Pancreas (tissue), 10 donors: ENCODE measurements around the gene TTF2. TPM values are rescaled to one million over a fixed set of nuclear protein-coding genes. Genes with fewer than 3 reads are reported as not detected.

Experiments
- ATAC-seq, 4 donors: fragments of 200-7000 bp; cut with Tn5 transposase; one replicate each; pipeline versions ENCODE4 v1.8.0 to v1.9.1; 2020; ENCODE audit warnings: mild to moderate bottlenecking in 4 of 4, moderate library complexity in 4 of 4
- DNase-seq, 6 donors: peaks; one replicate each; pipeline ENCODE4 v3.0.0-alpha.2; 2020
- FAIRE-seq: peaks from 2 replicates; lab custom pipeline; 2012; peaks lifted over from hg19 to GRCh38; lab: Jason Lieb, UNC
- H3K27ac ChIP-seq, 4 donors: fragments of 200-600 bp; sonication (generic); 1 replicate in 3 of 4; 2 replicates in 1 of 4; pipeline versions ENCODE4 v1.5.0 to v1.8.0; 2020
- H3K27me3 ChIP-seq, 4 donors: fragments of 200-600 bp; one replicate each; pipeline ENCODE4 v1.8.0; 2021
- H3K36me3 ChIP-seq, 3 donors: fragments of 200-600 bp; sonication (generic) in 1 of 3; one replicate each; pipeline versions ENCODE4 v1.5.0 to v1.8.0; 2020 to 2021
- H3K4me1 ChIP-seq, 3 donors: fragments of 200-600 bp; one replicate each; pipeline ENCODE4 v1.8.0; 2021
- H3K4me3 ChIP-seq, 4 donors: fragments of 200-600 bp; sonication (generic) in 2 of 4; one replicate each; pipeline versions ENCODE4 v1.5.0 to v1.8.0; 2020 to 2021
- H3K9me3 ChIP-seq, 4 donors: fragments of 200-600 bp; one replicate each; pipeline ENCODE4 v1.8.0; 2021
- WGBS, 2 donors: extraction: QIAGEN DNeasy Blood & Tissue Kit; methylation state at CpG; one replicate each; pipeline ENCODE4 v1.1.7; 2013; 5-methylcytosine and 5-hydroxymethylcytosine counted together
- intact Hi-C, 3 donors: fragments of 100-400 bp; cut with DNase I; formaldehyde crosslinking; loops; one replicate each; pipeline versions ENCODE4 v1.11.1 to v1.14.2; 2022
- polyA plus RNA-seq, 2 donors: library from polyadenylated mRNA; stranded (reverse); fragments of 200-250 nt; gene quantifications; one replicate each; pipeline ENCODE4 v1.2.3, GENCODE V29; 2013
- total RNA-seq, 6 donors: library from RNA; stranded (reverse); fragmentation: NEBNext Ultra II Directional in 4 of 6; extraction: Animal tissue kit (Norgen Biotek cat#: 25700) in 4 of 6; gene quantifications; one replicate each; pipeline versions ENCODE4 v1.2.1 to v1.2.4, GENCODE V29; 2021 to 2023
- TF ChIP-seq, protein P1 (sequence below), 4 donors: fragments of 200-600 bp; sonication (generic) in 3 of 4; IDR thresholded peaks; one replicate each; pipeline versions ENCODE4 v1.5.0 to v1.8.0; 2021; ENCODE audit warnings: antibody characterized with exemption in 4 of 4
- donor health status: healthy with polysubstance abuse.
- donor health status: DM: no; HTN: no; CAD: no; lungs with moderate emphysema.
- donor health status: DM: no; HTN: no; CAD: no.
- donor health status: control.
- donor health status: control.
- donor health status: Bipolar disorder and iron deficiency.
- donor health status: DM: yes; HTN: yes; CAD: no.
- donor health status: DM: no; HTN: no; CAD: no.
- donor health status: DM: no; HTN: no; CAD: no.
- donor health status: DM: yes; HTN: yes; CAD: no.

Gene TTF2
- total and polyA plus RNA-seq, 8 donors, result 2.0 to 16.5 (median 5.0) TPM

DNA sequence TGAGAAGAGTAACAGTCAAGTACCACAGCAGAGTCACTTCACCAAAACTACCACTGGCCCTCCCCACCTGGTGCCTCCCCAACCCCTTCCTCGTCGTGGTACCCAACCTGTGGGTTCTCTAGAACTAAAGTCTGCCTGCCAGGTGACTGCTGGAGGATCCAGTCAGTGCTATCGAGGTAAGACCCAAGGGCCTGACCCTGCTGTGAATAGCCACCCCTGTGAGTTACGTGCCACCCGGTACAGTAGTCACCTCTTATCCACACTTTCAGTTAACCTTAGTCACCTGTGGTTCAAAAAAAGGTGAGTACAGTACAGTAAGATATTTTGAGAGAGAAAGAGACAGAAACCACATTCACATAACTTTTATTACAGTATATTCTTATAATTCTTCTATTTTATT is 16.5 kb downstream of the TTF2 start:
- ATAC-seq, result no peak
- no peak overlapping the region for H3K27ac ChIP-seq

DNA sequence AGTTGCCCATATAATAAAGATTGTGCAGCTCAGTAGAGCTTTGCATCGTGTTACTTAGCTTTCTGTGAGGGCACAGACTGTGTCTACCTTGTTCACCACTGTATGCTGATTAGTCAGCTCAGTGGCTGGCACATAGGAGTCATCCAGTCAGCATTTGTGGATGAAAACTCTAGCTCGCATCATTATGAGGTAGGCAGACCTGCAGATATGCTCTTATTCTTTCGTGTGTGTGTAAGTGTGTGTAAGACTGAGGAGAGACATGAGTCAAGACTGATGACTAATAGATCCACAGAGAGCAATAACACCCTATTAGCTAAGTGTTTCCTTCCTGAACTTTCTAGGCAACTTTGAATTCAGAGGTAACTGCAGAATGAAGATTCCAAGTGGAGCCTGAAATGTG is 17.1 kb downstream of the TTF2 start:
- no peak for FAIRE-seq
- intact Hi-C loops, result loop anchor here in 2 of 3 donors (10.0 kb wide), 2 partner anchors 48 to 218 kb away; partner anchors contain the start of gene TRIM45 (in 1 of the 2)

More for the DNA sequence above, 16.5 kb downstream of the TTF2 start:
- TF ChIP-seq, protein P1, sequence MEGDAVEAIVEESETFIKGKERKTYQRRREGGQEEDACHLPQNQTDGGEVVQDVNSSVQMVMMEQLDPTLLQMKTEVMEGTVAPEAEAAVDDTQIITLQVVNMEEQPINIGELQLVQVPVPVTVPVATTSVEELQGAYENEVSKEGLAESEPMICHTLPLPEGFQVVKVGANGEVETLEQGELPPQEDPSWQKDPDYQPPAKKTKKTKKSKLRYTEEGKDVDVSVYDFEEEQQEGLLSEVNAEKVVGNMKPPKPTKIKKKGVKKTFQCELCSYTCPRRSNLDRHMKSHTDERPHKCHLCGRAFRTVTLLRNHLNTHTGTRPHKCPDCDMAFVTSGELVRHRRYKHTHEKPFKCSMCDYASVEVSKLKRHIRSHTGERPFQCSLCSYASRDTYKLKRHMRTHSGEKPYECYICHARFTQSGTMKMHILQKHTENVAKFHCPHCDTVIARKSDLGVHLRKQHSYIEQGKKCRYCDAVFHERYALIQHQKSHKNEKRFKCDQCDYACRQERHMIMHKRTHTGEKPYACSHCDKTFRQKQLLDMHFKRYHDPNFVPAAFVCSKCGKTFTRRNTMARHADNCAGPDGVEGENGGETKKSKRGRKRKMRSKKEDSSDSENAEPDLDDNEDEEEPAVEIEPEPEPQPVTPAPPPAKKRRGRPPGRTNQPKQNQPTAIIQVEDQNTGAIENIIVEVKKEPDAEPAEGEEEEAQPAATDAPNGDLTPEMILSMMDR (IDR thresholded peaks at IDR 0.05), result no peak
- intact Hi-C loops, result loop anchor here in 2 of 3 donors (10.0 kb wide), 2 partner anchors 48 to 218 kb away; partner anchors contain the start of gene TRIM45 (in 1 of the 2)
- Histone ChIP-seq H3K4me3 (no peak overlapping the region), H3K36me3 (peaks cover 0 to 18% (median 7%) of the 10 kb centered on the region in 3 donors), H3K4me1 (no peaks in the 10 kb centered on the region), H3K9me3 (no peaks in the 10 kb centered on the region), H3K27me3 (no peaks in the 10 kb centered on the region)
- 96 to 99% methylated on average over 5 of the region's 5 CpGs for WGBS, 2 donors
- no peak for FAIRE-seq
- no peak for DNase-seq

DNA sequence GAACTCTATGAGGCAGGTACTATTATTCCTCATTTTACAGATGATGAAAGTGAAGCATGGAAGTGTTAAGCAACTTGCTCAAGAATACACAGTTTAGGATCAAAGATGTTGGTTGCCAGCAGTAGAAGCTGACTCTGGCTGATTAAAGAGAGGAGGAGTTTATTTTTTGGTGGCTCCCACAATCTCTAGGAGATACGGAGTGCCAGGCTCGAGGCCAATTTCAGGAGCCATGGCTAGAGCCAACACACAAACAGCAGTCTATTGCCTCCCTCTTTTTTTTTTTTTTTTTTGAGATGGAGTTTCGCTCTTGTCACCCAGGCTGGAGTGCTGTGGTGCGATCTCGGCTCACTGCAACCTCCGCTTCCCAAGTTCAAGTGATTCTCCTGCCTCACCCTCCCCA is 19.6 kb downstream of the TTF2 start:
- Histone ChIP-seq H3K36me3 (peaks cover 0 to 18% (median 9%) of the 10 kb centered on the region in 3 donors), H3K27ac (no peak overlapping the region), H3K27me3 (no peaks in the 10 kb centered on the region), H3K9me3 (no peaks in the 10 kb centered on the region), H3K4me3 (no peak overlapping the region), H3K4me1 (no peaks in the 10 kb centered on the region)
- intact Hi-C loops, result loop anchor here (10.0 kb wide), 2 partner anchors 45 to 215 kb away; partner anchors contain the start of gene TRIM45 (in 1 of the 3)
- no peak for FAIRE-seq
- 66 to 77% methylated on average over 5 to 6 of the region's 6 CpGs for WGBS, 2 donors
- TF ChIP-seq, protein P1 (IDR thresholded peaks at IDR 0.05), result no peak
- DNase-seq, result no peak
- peak in 1 of 4 donors; percentile 24 for ATAC-seq

More for the DNA sequence above, 17.1 kb downstream of the TTF2 start:
- TF ChIP-seq, protein P1 (IDR thresholded peaks at IDR 0.05), result no peak
- DNase-seq (no peak), ATAC-seq (no peak)
- no peaks in the 10 kb centered on the region for H3K9me3 ChIP-seq
- no peak overlapping the region for H3K4me3 ChIP-seq
- WGBS, 2 donors, result 74 to 86% methylated on average over 3 of the region's 3 CpGs
- H3K4me1 ChIP-seq, result no peaks in the 10 kb centered on the region
- peaks cover 0 to 18% (median 9%) of the 10 kb centered on the region in 3 donors for H3K36me3 ChIP-seq
- H3K27ac ChIP-seq, result no peak overlapping the region
- H3K27me3 ChIP-seq, result no peaks in the 10 kb centered on the region

DNA sequence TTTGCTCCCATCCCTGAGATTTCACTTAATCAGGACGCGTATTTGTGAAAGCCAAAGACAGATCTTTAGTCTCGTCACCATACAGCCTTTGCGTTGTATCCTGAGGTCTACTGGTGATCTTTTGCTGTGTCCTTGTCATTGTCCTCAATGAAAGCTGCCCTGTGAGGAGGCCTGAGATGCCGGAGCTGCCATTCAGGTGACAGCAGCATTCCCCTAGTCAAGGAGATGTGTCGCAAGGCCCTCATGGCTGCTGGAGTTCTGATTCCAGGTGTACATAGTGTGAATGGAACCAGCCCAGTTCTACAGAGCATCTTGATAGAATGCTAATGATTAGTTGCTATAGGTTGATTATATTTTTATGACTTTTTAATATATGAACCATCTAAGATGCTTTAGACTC is 24.1 kb downstream of the TTF2 start:
- Histone ChIP-seq H3K4me3 (no peak overlapping the region), H3K9me3 (no peaks in the 10 kb centered on the region), H3K27me3 (no peaks in the 10 kb centered on the region), H3K36me3 (peaks cover 0 to 3% (median 0%) of the 10 kb centered on the region in 3 donors), H3K4me1 (no peaks in the 10 kb centered on the region), H3K27ac (no peak overlapping the region)
- FAIRE-seq, result no peak
- no peak for ATAC-seq
- WGBS, 2 donors, result 80 to 82% methylated on average over 6 of the region's 6 CpGs
- TF ChIP-seq, protein P1 (IDR thresholded peaks at IDR 0.05), result no peak
- no peak for DNase-seq
- intact Hi-C loops, result loop anchor here in 1 of 3 donors (10.0 kb wide), 1 partner anchor 211 kb away; no protein-coding TSS in a partner anchor

DNA sequence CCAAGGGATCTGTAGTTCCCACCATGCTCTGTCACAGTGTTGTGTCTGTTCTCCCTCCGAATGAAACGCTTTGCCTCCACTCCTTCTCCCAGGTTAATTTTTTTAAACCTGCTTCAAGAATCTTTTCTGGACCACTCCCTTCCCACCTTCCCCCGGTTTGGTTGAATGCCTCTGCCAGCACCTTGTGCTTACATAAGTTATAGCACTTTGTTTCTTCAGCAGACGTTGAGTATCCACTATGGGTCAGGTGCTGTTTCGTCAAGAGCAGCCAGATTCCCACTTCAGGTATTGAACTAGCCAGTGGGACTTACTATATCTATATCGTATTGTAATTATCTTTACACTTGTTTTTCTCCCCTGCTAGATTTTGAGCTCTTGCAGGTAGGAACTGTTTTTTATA is 27.6 kb downstream of the TTF2 start:
- Histone ChIP-seq H3K4me1 (no peaks in the 10 kb centered on the region), H3K27me3 (no peaks in the 10 kb centered on the region), H3K4me3 (no peak overlapping the region), H3K9me3 (no peaks in the 10 kb centered on the region), H3K27ac (no peak overlapping the region), H3K36me3 (no peaks in the 10 kb centered on the region)
- intact Hi-C loops, result loop anchor here in 1 of 3 donors (10.0 kb wide), 1 partner anchor 207 kb away; no protein-coding TSS in a partner anchor
- TF ChIP-seq, protein P1 (IDR thresholded peaks at IDR 0.05), result no peak
- 95 to 97% methylated on average over 6 of the region's 6 CpGs for WGBS, 2 donors
- ATAC-seq, result no peak
- FAIRE-seq, result no peak
- no peak for DNase-seq
